Muscle of leg (tissue), 11 donors: ENCODE results near the gene KRT31. TPM values are rescaled to one million over a fixed set of nuclear protein-coding genes. Genes with fewer than 3 reads are reported as not detected.
"Not testable (repeated sequence)": the region's sequence is repeated elsewhere in the genome, so short reads cannot be mapped to it uniquely, and the experiment has no call there.

Source experiments
- DNase-seq: peaks from one replicate; pipeline ENCODE4 v3.0.0; 2013
- H3K27ac ChIP-seq: one replicate; pipeline ENCODE4 v1.5.1; 2013; ENCODE audit warnings: mild to moderate bottlenecking, low read length, control low read depth
- H3K27me3 ChIP-seq: one replicate; pipeline ENCODE4 v1.6.1; 2013; ENCODE audit warnings: low read length; ENCODE audit not compliant: control insufficient read depth, insufficient read depth
- H3K36me3 ChIP-seq: one replicate; pipeline ENCODE4 v1.6.1; 2013; ENCODE audit warnings: low read length; ENCODE audit not compliant: control insufficient read depth, insufficient read depth
- H3K4me1 ChIP-seq: one replicate; pipeline ENCODE4 v1.6.1; 2013; ENCODE audit warnings: low read length; ENCODE audit not compliant: control insufficient read depth, insufficient read depth
- H3K4me3 ChIP-seq: one replicate; pipeline ENCODE4 v1.5.1; 2013; ENCODE audit warnings: low read length, control low read depth
- H3K9me3 ChIP-seq: replicated peaks from 2 replicates; pipeline ENCODE4 v1.6.1; 2013; ENCODE audit warnings: low read depth, low read length; ENCODE audit not compliant: control insufficient read depth
- WGBS: methylation state at CpG from one replicate; pipeline ENCODE4 v1.1.5; 2013; ENCODE audit warnings: missing lambda C conversion rate; ENCODE audit not compliant: insufficient coverage; 5-methylcytosine and 5-hydroxymethylcytosine counted together
- polyA plus RNA-seq, 8 donors: library from polyadenylated mRNA; unstranded; fragments of 120-200 nt; gene quantifications; one replicate each; pipeline versions ENCODE4 v1.2.1 to v1.2.3, GENCODE V29; 2013; ENCODE audit warnings: inconsistent platforms in 1 of 8, low replicate concordance in 1 of 8; ENCODE audit not compliant: insufficient read length in 8 of 8, insufficient read depth in 1 of 8
- total RNA-seq: library from RNA; stranded (reverse); fragments of 120-200 nt; gene quantifications from one replicate; pipeline ENCODE4 v1.2.4, GENCODE V29; 2013

Gene KRT31
- total and polyA plus RNA-seq, 9 donors = 3.3 to 6.4 (median 5.5) TPM

GRCh38 chr17:41434005-41434404 lies 36.6 kb upstream of the KRT31 start:
- WGBS = 20% methylated on average over 3 of the region's 4 CpGs
- H3K9me3 ChIP-seq = no peaks in the 10 kb centered on the region
- H3K36me3 ChIP-seq = no peaks in the 10 kb centered on the region
- H3K27me3 ChIP-seq = no peaks in the 10 kb centered on the region
- DNase-seq = no peak
- no peak overlapping the region for H3K4me3 ChIP-seq
- no peak overlapping the region for H3K27ac ChIP-seq
- no peaks in the 10 kb centered on the region for H3K4me1 ChIP-seq

- no peak overlapping the region for H3K27ac ChIP-seq
- no peaks in the 10 kb centered on the region for H3K36me3 ChIP-seq
- DNase-seq = no peak
- no peaks in the 10 kb centered on the region for H3K4me1 ChIP-seq
- WGBS = no CpG with 5 or more reads among the region's 4 CpGs
- no peaks in the 10 kb centered on the region for H3K27me3 ChIP-seq
- H3K9me3 ChIP-seq = no peaks in the 10 kb centered on the region
- H3K4me3 ChIP-seq = no peak overlapping the region
Measured at GRCh38 chr17:41433586-41433985, 36.2 kb upstream of the KRT31 start.

GRCh38 chr17:41430376-41430775 lies 33.0 kb upstream of the KRT31 start:
- H3K9me3 ChIP-seq, H3K27ac ChIP-seq, H3K4me3 ChIP-seq, H3K36me3 ChIP-seq, H3K27me3 ChIP-seq, DNase-seq, H3K4me1 ChIP-seq: not testable (repeated sequence)
- 77% methylated on average over 8 of the region's 9 CpGs for WGBS

GRCh38 chr17:41429667-41430066 lies 32.3 kb upstream of the KRT31 start:
- no peaks in the 10 kb centered on the region for H3K36me3 ChIP-seq

GRCh38 chr17:41428591-41429291 lies 31.3 kb upstream of the KRT31 start:
- Histone ChIP-seq H3K9me3 (no peaks in the 10 kb centered on the region), H3K4me3 (no peak overlapping the region), H3K27me3 (peaks cover 3% of the 10 kb centered on the region), H3K4me1 (no peaks in the 10 kb centered on the region), H3K36me3 (no peaks in the 10 kb centered on the region), H3K27ac (no peak overlapping the region)
- WGBS = 55% methylated on average over 3 of the region's 4 CpGs
- DNase-seq = no peak

More at GRCh38 chr17:41429667-41430066, 32.3 kb upstream of the KRT31 start:
- H3K4me3 ChIP-seq = no peak overlapping the region
- no peak for DNase-seq
- WGBS = 73% methylated on average over 5 of the region's 7 CpGs
- no peaks in the 10 kb centered on the region for H3K27me3 ChIP-seq
- H3K27ac ChIP-seq = no peak overlapping the region
- no peaks in the 10 kb centered on the region for H3K4me1 ChIP-seq
- H3K9me3 ChIP-seq = no peaks in the 10 kb centered on the region

GRCh38 chr17:41424111-41424635 lies 26.8 kb upstream of the KRT31 start, which contains the start of gene KRT37:
Gene KRT37 (minus strand): TSS chr17:41424585. CDS start chr17:41424523, 62 bp downstream.
- Histone ChIP-seq H3K4me1 (no peaks in the 10 kb centered on the region), H3K9me3 (no peaks in the 10 kb centered on the region), H3K27ac (no peak within 1 kb of the TSS), H3K4me3 (no peak within 1 kb of the TSS), H3K27me3 (peaks cover 5% of the 10 kb centered on the region), H3K36me3 (no peaks in the 10 kb centered on the region)
- 93% methylated on average over 10 of the region's 13 CpGs for WGBS
- DNase-seq = no peak

GRCh38 chr17:41422586-41422985 lies 25.2 kb upstream of the KRT31 start:
- not testable (repeated sequence) for H3K36me3 ChIP-seq, H3K4me3 ChIP-seq, H3K27me3 ChIP-seq, H3K4me1 ChIP-seq, H3K27ac ChIP-seq, DNase-seq, H3K9me3 ChIP-seq
- 90% methylated on average over 10 of the region's 11 CpGs for WGBS

GRCh38 chr17:41421617-41422016 lies 24.2 kb upstream of the KRT31 start:
- DNase-seq = no peak
- Histone ChIP-seq H3K36me3 (no peaks in the 10 kb centered on the region), H3K4me3 (no peak overlapping the region), H3K27ac (no peak overlapping the region), H3K27me3 (peaks cover 5% of the 10 kb centered on the region), H3K9me3 (no peaks in the 10 kb centered on the region), H3K4me1 (peaks cover 7% of the 10 kb centered on the region)
- WGBS = 51% methylated on average over 4 of the region's 4 CpGs

GRCh38 chr17:41421116-41421515 lies 23.7 kb upstream of the KRT31 start:
- H3K27ac ChIP-seq = no peak overlapping the region
- peaks cover 7% of the 10 kb centered on the region for H3K4me1 ChIP-seq
- 73% methylated on average over 9 of the region's 9 CpGs for WGBS
- H3K4me3 ChIP-seq = no peak overlapping the region
- no peaks in the 10 kb centered on the region for H3K36me3 ChIP-seq
- H3K27me3 ChIP-seq = peaks cover 5% of the 10 kb centered on the region
- H3K9me3 ChIP-seq = no peaks in the 10 kb centered on the region
- DNase-seq = no peak

GRCh38 chr17:41420134-41420533 lies 22.7 kb upstream of the KRT31 start:
- H3K27ac ChIP-seq = no peak overlapping the region
- peaks cover 5% of the 10 kb centered on the region for H3K27me3 ChIP-seq
- H3K36me3 ChIP-seq = no peaks in the 10 kb centered on the region
- peaks cover 7% of the 10 kb centered on the region for H3K4me1 ChIP-seq
- H3K9me3 ChIP-seq = no peaks in the 10 kb centered on the region
- DNase-seq = no peak
- no peak overlapping the region for H3K4me3 ChIP-seq
- WGBS = no CpG with 5 or more reads among the region's 4 CpGs
